Glutamatergic neuron (in vitro differentiated cells): Measurements from ENCODE around the gene EMID1. TPM values are rescaled to one million over a fixed set of nuclear protein-coding genes. Genes with fewer than 3 reads are reported as not detected.

Experiments used
- DNase-seq: peaks from one replicate; pipeline ENCODE4 v3.0.0; 2022
- H3K27ac Mint-ChIP-seq: one replicate; pipeline ENCODE4 v1.8.0; 2020; ENCODE audit warnings: mild to moderate bottlenecking, mixed read lengths, inconsistent platforms; ENCODE audit not compliant: unreplicated experiment
- H3K27me3 Mint-ChIP-seq: one replicate; pipeline ENCODE4 v1.8.0; 2020; ENCODE audit warnings: mild to moderate bottlenecking, moderate library complexity, mixed read lengths, inconsistent platforms; ENCODE audit not compliant: unreplicated experiment
- H3K36me3 Mint-ChIP-seq: one replicate; pipeline ENCODE4 v1.8.0; 2020; ENCODE audit warnings: mild to moderate bottlenecking, mixed read lengths, inconsistent platforms; ENCODE audit not compliant: unreplicated experiment
- H3K4me1 Mint-ChIP-seq: one replicate; pipeline ENCODE4 v1.8.0; 2020; ENCODE audit warnings: mild to moderate bottlenecking, low read depth, mixed read lengths, inconsistent platforms; ENCODE audit not compliant: unreplicated experiment
- H3K4me3 Mint-ChIP-seq: one replicate; pipeline ENCODE4 v1.8.0; 2020; ENCODE audit warnings: mild to moderate bottlenecking, mixed read lengths, inconsistent platforms; ENCODE audit not compliant: unreplicated experiment
- H3K9me3 Mint-ChIP-seq: one replicate; pipeline ENCODE4 v1.8.0; 2020; ENCODE audit warnings: mild to moderate bottlenecking, moderate library complexity, mixed read lengths, inconsistent platforms; ENCODE audit not compliant: unreplicated experiment
- total RNA-seq: library from RNA; stranded (reverse); fragmentation: NEBNext Ultra II Directional; extraction: Animal tissue kit (Norgen Biotek cat#: 25700); gene quantifications from one replicate; pipeline ENCODE4 v1.2.1, GENCODE V29; 2021; ENCODE audit not compliant: unreplicated experiment
- TF ChIP-seq, protein P1 (sequence below): fragments of 200-600 bp; sonication (generic); IDR thresholded peaks from one replicate; pipeline ENCODE4 v1.5.0; 2021; ENCODE audit not compliant: partially characterized antibody, unreplicated experiment

Gene EMID1
- total RNA-seq, 1 donor from 2014 or later: 0.76 TPM

- Mint-ChIP-seq H3K4me1 (no peaks in the 10 kb centered on the region), H3K36me3 (no peaks in the 10 kb centered on the region), H3K27me3 (peaks cover 3% of the 10 kb centered on the region), H3K27ac (no peak overlapping the region), H3K4me3 (no peak overlapping the region), H3K9me3 (no peaks in the 10 kb centered on the region)
- no peak for DNase-seq
- TF ChIP-seq, protein P1, sequence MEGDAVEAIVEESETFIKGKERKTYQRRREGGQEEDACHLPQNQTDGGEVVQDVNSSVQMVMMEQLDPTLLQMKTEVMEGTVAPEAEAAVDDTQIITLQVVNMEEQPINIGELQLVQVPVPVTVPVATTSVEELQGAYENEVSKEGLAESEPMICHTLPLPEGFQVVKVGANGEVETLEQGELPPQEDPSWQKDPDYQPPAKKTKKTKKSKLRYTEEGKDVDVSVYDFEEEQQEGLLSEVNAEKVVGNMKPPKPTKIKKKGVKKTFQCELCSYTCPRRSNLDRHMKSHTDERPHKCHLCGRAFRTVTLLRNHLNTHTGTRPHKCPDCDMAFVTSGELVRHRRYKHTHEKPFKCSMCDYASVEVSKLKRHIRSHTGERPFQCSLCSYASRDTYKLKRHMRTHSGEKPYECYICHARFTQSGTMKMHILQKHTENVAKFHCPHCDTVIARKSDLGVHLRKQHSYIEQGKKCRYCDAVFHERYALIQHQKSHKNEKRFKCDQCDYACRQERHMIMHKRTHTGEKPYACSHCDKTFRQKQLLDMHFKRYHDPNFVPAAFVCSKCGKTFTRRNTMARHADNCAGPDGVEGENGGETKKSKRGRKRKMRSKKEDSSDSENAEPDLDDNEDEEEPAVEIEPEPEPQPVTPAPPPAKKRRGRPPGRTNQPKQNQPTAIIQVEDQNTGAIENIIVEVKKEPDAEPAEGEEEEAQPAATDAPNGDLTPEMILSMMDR: no peak
Measured at GRCh38 chr22:29284196-29284595, 78.5 kb downstream of the EMID1 start.

DNA sequence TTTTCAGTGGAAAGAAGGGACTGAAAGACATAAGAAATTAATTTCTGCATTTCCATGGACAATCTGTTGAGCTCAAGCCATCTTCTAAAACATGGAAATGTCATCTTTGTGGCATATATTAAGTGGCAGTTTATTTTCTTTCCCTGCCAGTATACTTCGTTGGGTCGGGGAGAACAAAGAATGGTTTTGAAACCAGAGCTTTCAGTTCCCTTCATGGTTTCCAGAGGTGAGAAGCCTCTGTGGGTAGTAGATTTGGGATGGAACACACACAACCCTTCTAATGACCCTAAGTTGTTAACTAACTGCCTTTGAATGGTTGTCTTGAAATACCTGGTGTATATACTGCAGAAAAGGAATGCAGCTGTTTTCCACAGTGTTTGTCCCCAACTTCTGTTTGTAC, 83.1 kb downstream of the EMID1 start:
- TF ChIP-seq, protein P1: no peak
- H3K9me3 Mint-ChIP-seq: no peaks in the 10 kb centered on the region
- no peak overlapping the region for H3K4me3 Mint-ChIP-seq
- H3K4me1 Mint-ChIP-seq: peaks cover 4% of the 10 kb centered on the region
- no peak for DNase-seq
- peak overlapping the region; percentile 43 for H3K27ac Mint-ChIP-seq
- peaks cover 3% of the 10 kb centered on the region for H3K27me3 Mint-ChIP-seq
- H3K36me3 Mint-ChIP-seq: no peaks in the 10 kb centered on the region

DNA sequence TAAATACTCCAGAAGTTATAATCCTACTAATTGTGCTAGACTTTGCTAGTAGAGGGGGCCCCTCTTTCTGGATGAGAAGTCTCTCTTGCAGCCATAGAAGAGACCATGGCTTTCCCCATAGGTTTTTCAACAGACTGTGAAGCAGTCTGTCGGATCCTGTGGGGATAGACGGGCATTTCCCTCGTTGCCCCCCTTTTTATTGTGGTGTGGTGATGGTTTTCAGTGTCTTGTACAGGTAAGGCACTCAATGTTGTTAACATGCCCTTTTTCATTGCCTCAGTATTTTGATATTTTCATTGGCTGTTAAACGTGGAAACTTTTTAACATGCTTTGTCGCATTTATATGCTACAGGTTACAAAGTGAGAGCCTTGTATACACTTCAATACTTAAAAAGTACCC, 84.4 kb downstream of the EMID1 start:
- Mint-ChIP-seq H3K9me3 (no peaks in the 10 kb centered on the region), H3K27ac (no peak overlapping the region), H3K4me3 (no peak overlapping the region), H3K36me3 (no peaks in the 10 kb centered on the region), H3K4me1 (peaks cover 4% of the 10 kb centered on the region), H3K27me3 (peaks cover 3% of the 10 kb centered on the region)
- TF ChIP-seq, protein P1: no peak
- DNase-seq: no peak

DNA sequence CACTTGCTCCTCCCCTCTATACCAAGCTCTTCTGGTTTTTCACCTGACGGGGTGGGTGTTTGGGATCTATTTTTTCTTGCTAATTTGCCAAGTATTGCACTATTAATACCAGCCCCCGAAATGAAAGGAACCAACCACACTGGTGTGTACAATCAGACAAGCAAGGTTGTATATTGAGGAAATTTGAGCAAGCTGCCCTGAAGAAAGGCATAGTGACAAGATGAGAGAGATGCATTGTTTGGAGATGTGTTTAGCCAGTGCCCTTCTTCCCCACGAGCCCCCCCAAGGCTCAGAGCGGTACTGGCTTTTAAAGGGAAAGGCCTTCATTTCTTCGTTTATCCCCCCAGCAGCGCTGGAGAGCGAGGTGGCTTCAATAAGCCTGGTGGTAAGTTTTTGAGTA, 85.5 kb downstream of the EMID1 start:
- Mint-ChIP-seq H3K27me3 (peaks cover 3% of the 10 kb centered on the region), H3K27ac (peak overlapping the region; percentile 12), H3K4me3 (no peak overlapping the region)

DNA sequence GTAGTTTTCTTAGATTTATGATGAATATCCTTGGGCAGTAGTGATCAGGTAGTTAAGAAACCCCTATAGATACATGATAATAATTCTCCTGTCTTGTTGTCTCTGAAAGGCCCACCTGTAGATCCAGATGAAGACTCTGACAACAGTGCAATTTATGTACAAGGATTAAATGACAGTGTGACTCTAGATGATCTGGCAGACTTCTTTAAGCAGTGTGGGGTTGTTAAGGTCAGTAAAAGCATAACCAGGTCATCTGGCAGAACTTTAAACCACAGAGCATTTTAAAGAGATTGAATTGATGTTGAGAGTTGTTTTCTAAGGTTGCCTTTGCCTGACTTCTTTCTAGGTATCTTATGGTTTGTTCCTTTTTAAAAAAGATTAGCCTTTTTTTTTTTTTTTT, 86.7 kb downstream of the EMID1 start:
- H3K36me3 Mint-ChIP-seq: no peaks in the 10 kb centered on the region
- DNase-seq: no peak
- peaks cover 4% of the 10 kb centered on the region for H3K4me1 Mint-ChIP-seq

More for the DNA sequence above, 85.5 kb downstream of the EMID1 start:
- H3K36me3 Mint-ChIP-seq: no peaks in the 10 kb centered on the region
- DNase-seq: no peak
- TF ChIP-seq, protein P1: no peak
- no peaks in the 10 kb centered on the region for H3K9me3 Mint-ChIP-seq
- H3K4me1 Mint-ChIP-seq: peaks cover 4% of the 10 kb centered on the region

More for the DNA sequence above, 86.7 kb downstream of the EMID1 start:
- Mint-ChIP-seq H3K27ac (no peak overlapping the region), H3K9me3 (no peaks in the 10 kb centered on the region), H3K27me3 (peaks cover 3% of the 10 kb centered on the region), H3K4me3 (no peak overlapping the region)
- TF ChIP-seq, protein P1: no peak
